HCT116 (cell line): ENCODE data around the gene DPF3.

ENCODE experiments used
- CEBPB ChIP-seq: IDR thresholded peaks from 2 replicates; pipeline ENCODE4 v1.6.1; 2012; ENCODE audit warnings: low read depth
- EZH2 ChIP-seq: fragments of 200-600 bp; sonication (generic); IDR thresholded peaks from 2 replicates; pipeline ENCODE4 v1.6.1; 2017; ENCODE audit warnings: antibody characterized with exemption, mixed run types
- JUND ChIP-seq: IDR thresholded peaks from 2 replicates; pipeline ENCODE4 v1.6.1; 2012
- POLR2A ChIP-seq: IDR thresholded peaks from 2 replicates; pipeline ENCODE4 v1.7.0; 2011; ENCODE audit warnings: borderline replicate concordance; ENCODE audit not compliant: insufficient read depth, insufficient read length; ENCODE audit errors: extremely low read depth
- POLR2AphosphoS5 ChIP-seq: IDR thresholded peaks from 2 replicates; pipeline ENCODE4 v1.6.1; 2011; ENCODE audit warnings: mild to moderate bottlenecking, low read depth, low read length, moderate library complexity
- RAD21 ChIP-seq: IDR thresholded peaks from 2 replicates; pipeline ENCODE4 v1.6.1; 2012; ENCODE audit warnings: low read depth, mild to moderate bottlenecking
- SP1 ChIP-seq: IDR thresholded peaks from 2 replicates; pipeline ENCODE4 v1.6.1; 2012; ENCODE audit warnings: low read depth
- SRF ChIP-seq: IDR thresholded peaks from 2 replicates; pipeline ENCODE4 v1.6.1; 2012; ENCODE audit warnings: low read depth
- ZNF274 ChIP-seq: fragments of 200-500 bp; sonication (Bioruptor generic); IDR thresholded peaks from 2 replicates; pipeline ENCODE4 v1.6.1; 2014; ENCODE audit warnings: mild to moderate bottlenecking, low read depth, low read length, inconsistent platforms
- TF ChIP-seq, protein P1 (sequence below): IDR thresholded peaks from 2 replicates; pipeline ENCODE4 v1.6.1; 2012
- TF ChIP-seq, protein P2 (sequence below), 3 experiments: fragments of 200-600 bp in 1 of 3; sonication (generic) in 1 of 3; IDR thresholded peaks in 2 of 3; conservative IDR thresholded peaks in 1 of 3; 2 replicates each; pipeline ENCODE4 v1.5.1; 2012 to 2017; ENCODE audit warnings: low read depth in 2 of 3, low read length in 2 of 3, antibody characterized with exemption in 1 of 3, borderline replicate concordance in 1 of 3, control low read depth in 1 of 3, mild to moderate bottlenecking in 1 of 3, mixed read lengths in 1 of 3, mixed run types in 1 of 3, moderate library complexity in 1 of 3; ENCODE audit not compliant: insufficient read depth in 1 of 3
- TF ChIP-seq, protein P3 (sequence below): IDR thresholded peaks from 2 replicates; pipeline ENCODE4 v1.6.1; 2012; ENCODE audit warnings: low read depth

DNA sequence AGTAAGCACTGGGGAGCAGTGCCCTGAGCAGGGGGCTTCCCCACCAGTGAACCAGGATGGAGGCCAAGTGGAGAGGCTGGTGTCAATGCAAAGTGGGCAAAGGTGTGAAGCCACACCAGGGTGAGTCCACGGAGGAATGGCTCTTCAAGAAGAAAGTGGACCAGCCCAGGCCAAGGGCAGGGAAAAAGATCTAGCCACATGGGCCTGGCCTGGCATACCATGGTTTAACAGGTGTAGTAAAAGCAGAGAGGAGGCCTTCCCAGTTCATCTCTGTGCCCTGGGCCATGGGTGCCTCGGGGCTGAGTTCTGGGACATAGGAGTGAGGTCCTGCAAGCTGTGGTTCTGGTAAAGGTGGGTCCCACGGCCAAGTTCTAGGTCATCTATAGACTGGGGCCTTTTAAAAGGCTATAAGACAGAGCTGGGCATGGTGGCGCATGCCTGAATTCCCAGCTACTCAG lies 153.4 kb downstream of the DPF3 start:
- no peak for TF ChIP-seq ZNF274
- no peak for TF ChIP-seq POLR2A
- no peak for TF ChIP-seq SP1
- TF ChIP-seq, protein P1, sequence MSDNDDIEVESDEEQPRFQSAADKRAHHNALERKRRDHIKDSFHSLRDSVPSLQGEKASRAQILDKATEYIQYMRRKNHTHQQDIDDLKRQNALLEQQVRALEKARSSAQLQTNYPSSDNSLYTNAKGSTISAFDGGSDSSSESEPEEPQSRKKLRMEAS: no peak
- TF ChIP-seq CEBPB: no peak
- TF ChIP-seq, protein P2, sequence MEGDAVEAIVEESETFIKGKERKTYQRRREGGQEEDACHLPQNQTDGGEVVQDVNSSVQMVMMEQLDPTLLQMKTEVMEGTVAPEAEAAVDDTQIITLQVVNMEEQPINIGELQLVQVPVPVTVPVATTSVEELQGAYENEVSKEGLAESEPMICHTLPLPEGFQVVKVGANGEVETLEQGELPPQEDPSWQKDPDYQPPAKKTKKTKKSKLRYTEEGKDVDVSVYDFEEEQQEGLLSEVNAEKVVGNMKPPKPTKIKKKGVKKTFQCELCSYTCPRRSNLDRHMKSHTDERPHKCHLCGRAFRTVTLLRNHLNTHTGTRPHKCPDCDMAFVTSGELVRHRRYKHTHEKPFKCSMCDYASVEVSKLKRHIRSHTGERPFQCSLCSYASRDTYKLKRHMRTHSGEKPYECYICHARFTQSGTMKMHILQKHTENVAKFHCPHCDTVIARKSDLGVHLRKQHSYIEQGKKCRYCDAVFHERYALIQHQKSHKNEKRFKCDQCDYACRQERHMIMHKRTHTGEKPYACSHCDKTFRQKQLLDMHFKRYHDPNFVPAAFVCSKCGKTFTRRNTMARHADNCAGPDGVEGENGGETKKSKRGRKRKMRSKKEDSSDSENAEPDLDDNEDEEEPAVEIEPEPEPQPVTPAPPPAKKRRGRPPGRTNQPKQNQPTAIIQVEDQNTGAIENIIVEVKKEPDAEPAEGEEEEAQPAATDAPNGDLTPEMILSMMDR (IDR thresholded peaks at IDR 0.05 in 2 of 3, conservative IDR thresholded peaks at IDR 0.05 in 1 of 3; ENCODE audit: borderline replicate concordance in 1 of 3, insufficient read depth in 1 of 3, low read depth in 2 of 3, low read length in 2 of 3): no peak
- TF ChIP-seq SRF: no peak
- TF ChIP-seq, protein P3, sequence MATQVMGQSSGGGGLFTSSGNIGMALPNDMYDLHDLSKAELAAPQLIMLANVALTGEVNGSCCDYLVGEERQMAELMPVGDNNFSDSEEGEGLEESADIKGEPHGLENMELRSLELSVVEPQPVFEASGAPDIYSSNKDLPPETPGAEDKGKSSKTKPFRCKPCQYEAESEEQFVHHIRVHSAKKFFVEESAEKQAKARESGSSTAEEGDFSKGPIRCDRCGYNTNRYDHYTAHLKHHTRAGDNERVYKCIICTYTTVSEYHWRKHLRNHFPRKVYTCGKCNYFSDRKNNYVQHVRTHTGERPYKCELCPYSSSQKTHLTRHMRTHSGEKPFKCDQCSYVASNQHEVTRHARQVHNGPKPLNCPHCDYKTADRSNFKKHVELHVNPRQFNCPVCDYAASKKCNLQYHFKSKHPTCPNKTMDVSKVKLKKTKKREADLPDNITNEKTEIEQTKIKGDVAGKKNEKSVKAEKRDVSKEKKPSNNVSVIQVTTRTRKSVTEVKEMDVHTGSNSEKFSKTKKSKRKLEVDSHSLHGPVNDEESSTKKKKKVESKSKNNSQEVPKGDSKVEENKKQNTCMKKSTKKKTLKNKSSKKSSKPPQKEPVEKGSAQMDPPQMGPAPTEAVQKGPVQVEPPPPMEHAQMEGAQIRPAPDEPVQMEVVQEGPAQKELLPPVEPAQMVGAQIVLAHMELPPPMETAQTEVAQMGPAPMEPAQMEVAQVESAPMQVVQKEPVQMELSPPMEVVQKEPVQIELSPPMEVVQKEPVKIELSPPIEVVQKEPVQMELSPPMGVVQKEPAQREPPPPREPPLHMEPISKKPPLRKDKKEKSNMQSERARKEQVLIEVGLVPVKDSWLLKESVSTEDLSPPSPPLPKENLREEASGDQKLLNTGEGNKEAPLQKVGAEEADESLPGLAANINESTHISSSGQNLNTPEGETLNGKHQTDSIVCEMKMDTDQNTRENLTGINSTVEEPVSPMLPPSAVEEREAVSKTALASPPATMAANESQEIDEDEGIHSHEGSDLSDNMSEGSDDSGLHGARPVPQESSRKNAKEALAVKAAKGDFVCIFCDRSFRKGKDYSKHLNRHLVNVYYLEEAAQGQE: no peak
- no peak for TF ChIP-seq EZH2
- no peak for TF ChIP-seq JUND
- no peak for TF ChIP-seq POLR2AphosphoS5
- TF ChIP-seq RAD21: no peak
